H1 (cell line): ENCODE results near the gene SLC7A7. TPM values are rescaled to one million over a fixed set of nuclear protein-coding genes. Genes with fewer than 3 reads are reported as not detected.
A peak's percentile ranks its signal among the peaks of the same experiment; 100 is the strongest.

Source experiments
- CTCF ChIA-PET: fragments of 300-600 bp; sonication (Branson Sonifier 250); formaldehyde crosslinking; loops from one replicate; lab custom pipeline; 2021; ENCODE audit not compliant: partially characterized antibody; lab: Charles Lee
- POLR2A ChIA-PET: fragments of 300-600 bp; sonication (Branson Sonifier 250); formaldehyde crosslinking; loops from one replicate; lab custom pipeline; 2021; ENCODE audit warnings: inconsistent platforms; ENCODE audit not compliant: partially characterized antibody; lab: Charles Lee
- DNase-seq, 2 experiments: peaks; one replicate each; pipeline versions ENCODE4 v3.0.0 to v3.0.0-alpha.2; 2010 to 2022; ENCODE audit warnings: low spot score in 2 of 2, low read depth in 1 of 2, mixed read lengths in 1 of 2
- FAIRE-seq: peaks from 2 replicates; lab custom pipeline; 2011; peaks lifted over from hg19 to GRCh38; lab: Jason Lieb, UNC
- H2AFZ ChIP-seq: 2 replicates; pipeline ENCODE4 v1.8.1; 2012; ENCODE audit warnings: low read length, inconsistent platforms
- H2AK5ac ChIP-seq: 2 replicates; pipeline ENCODE4 v1.6.1; 2013; ENCODE audit warnings: low read depth, low read length
- H2BK120ac ChIP-seq: replicated peaks from 2 replicates; pipeline ENCODE3; 2013; ENCODE audit warnings: low read depth, low read length, inconsistent platforms
- H2BK12ac ChIP-seq: 2 replicates; pipeline ENCODE4 v1.6.1; 2013; ENCODE audit warnings: low read depth, low read length
- H2BK15ac ChIP-seq: 2 replicates; pipeline ENCODE4 v1.6.1; 2013; ENCODE audit warnings: low read length
- H2BK20ac ChIP-seq: 2 replicates; pipeline ENCODE4 v1.6.1; 2013; ENCODE audit warnings: low read length
- H2BK5ac ChIP-seq: 2 replicates; pipeline ENCODE4 v1.6.1; 2013; ENCODE audit warnings: low read depth, low read length
- H3K14ac ChIP-seq: 2 replicates; pipeline ENCODE4 v1.6.1; 2013; ENCODE audit warnings: inconsistent platforms; ENCODE audit not compliant: insufficient read length
- H3K18ac ChIP-seq: 2 replicates; pipeline ENCODE4 v1.6.1; 2013; ENCODE audit warnings: low read length; ENCODE audit errors: extremely low read depth
- H3K23ac ChIP-seq: 2 replicates; pipeline ENCODE4 v1.6.1; 2013; ENCODE audit warnings: inconsistent platforms; ENCODE audit not compliant: insufficient read length
- H3K23me2 ChIP-seq: 2 replicates; pipeline ENCODE4 v1.6.1; 2013; ENCODE audit warnings: low read depth, low read length
- H3K27ac ChIP-seq: 2 replicates; pipeline ENCODE4 v1.6.1; 2011; ENCODE audit warnings: low read depth, low read length, inconsistent platforms
- H3K27me3 ChIP-seq, 4 experiments: replicated peaks in 1 of 4; 1 replicate in 1 of 4; 2 replicates in 3 of 4; pipeline versions ENCODE4 v1.6.1 to v1.8.1; 2011 to 2013; ENCODE audit warnings: low read length in 3 of 4, mild to moderate bottlenecking in 3 of 4, inconsistent platforms in 2 of 4, mixed read lengths in 2 of 4, moderate library complexity in 1 of 4; ENCODE audit not compliant: control insufficient read depth in 3 of 4, insufficient read depth in 3 of 4; ENCODE audit errors: extremely low read depth in 1 of 4
- H3K36me3 ChIP-seq, 4 experiments: 2 replicates each; pipeline versions ENCODE4 v1.6.1 to v1.8.1; 2011 to 2013; ENCODE audit warnings: mild to moderate bottlenecking in 4 of 4, low read length in 3 of 4, moderate library complexity in 2 of 4, control low read depth in 1 of 4, inconsistent platforms in 1 of 4; ENCODE audit not compliant: insufficient read depth in 4 of 4, control insufficient read depth in 2 of 4
- H3K4ac ChIP-seq: replicated peaks from 2 replicates; pipeline ENCODE3; 2013; ENCODE audit warnings: low read length, low read depth, mixed read lengths, inconsistent platforms; ENCODE audit not compliant: insufficient read length
- H3K4me1 ChIP-seq, 4 experiments: replicated peaks in 1 of 4; 1 replicate in 1 of 4; 2 replicates in 3 of 4; pipeline versions ENCODE4 v1.6.1 to v1.8.1; 2011 to 2013; ENCODE audit warnings: low read length in 3 of 4, inconsistent platforms in 2 of 4, mixed read lengths in 1 of 4; ENCODE audit not compliant: insufficient read depth in 4 of 4, control insufficient read depth in 3 of 4
- H3K4me2 ChIP-seq, 2 experiments: 2 replicates each; pipeline versions ENCODE4 v1.6.1 to v1.8.1; 2011 to 2013; ENCODE audit warnings: low read depth in 2 of 2, low read length in 2 of 2, control low read depth in 1 of 2, inconsistent platforms in 1 of 2, mild to moderate bottlenecking in 1 of 2; ENCODE audit not compliant: insufficient read depth in 1 of 2
- H3K4me3 ChIP-seq, 4 experiments: fragments of 200-600, 300-600 bp in 1 of 4; sonication (generic), shearing (Covaris generic), sonication (Bioruptor Twin) in 1 of 4; 2 replicates each; pipeline versions ENCODE4 v1.5.1 to v1.8.1; 2011 to 2016; ENCODE audit warnings: low read length in 4 of 4, low read depth in 3 of 4, control low read depth in 2 of 4, inconsistent platforms in 2 of 4, mild to moderate bottlenecking in 2 of 4, mixed read lengths in 1 of 4, moderate library complexity in 1 of 4; ENCODE audit not compliant: insufficient read depth in 2 of 4; ENCODE audit errors: extremely low read depth in 1 of 4
- H3K56ac ChIP-seq: replicated peaks from 2 replicates; pipeline ENCODE3; 2013; ENCODE audit warnings: low read depth, mild to moderate bottlenecking, mixed read lengths, low read length, inconsistent platforms; ENCODE audit not compliant: insufficient read length
- H3K79me1 ChIP-seq: 2 replicates; pipeline ENCODE4 v1.6.1; 2013; ENCODE audit warnings: low read depth, low read length, control low read depth
- H3K79me2 ChIP-seq, 2 experiments: 2 replicates each; pipeline versions ENCODE4 v1.6.1 to v1.8.1; 2012 to 2013; ENCODE audit warnings: low read length in 2 of 2, mild to moderate bottlenecking in 2 of 2, inconsistent platforms in 1 of 2; ENCODE audit not compliant: insufficient read depth in 2 of 2, control insufficient read depth in 1 of 2
- H3K9ac ChIP-seq, 4 experiments: replicated peaks in 1 of 4; 1 replicate in 1 of 4; 2 replicates in 3 of 4; pipeline versions ENCODE4 v1.6.1 to v1.8.1; 2011 to 2013; ENCODE audit warnings: low read depth in 3 of 4, low read length in 3 of 4, control low read depth in 2 of 4, mild to moderate bottlenecking in 2 of 4, moderate library complexity in 2 of 4, inconsistent platforms in 1 of 4; ENCODE audit errors: extremely low read depth in 1 of 4
- H3K9me3 ChIP-seq, 2 experiments: 2 replicates each; pipeline versions ENCODE4 v1.6.1 to v1.8.1; 2012 to 2013; ENCODE audit warnings: mild to moderate bottlenecking in 2 of 2, moderate library complexity in 2 of 2, control low read depth in 1 of 2, inconsistent platforms in 1 of 2, low read depth in 1 of 2, low read length in 1 of 2, mixed read lengths in 1 of 2; ENCODE audit not compliant: insufficient read depth in 2 of 2
- H4K20me1 ChIP-seq, 2 experiments: replicated peaks in 1 of 2; 2 replicates each; pipeline versions ENCODE3 to v1.8.1; 2011 to 2013; ENCODE audit warnings: inconsistent platforms in 2 of 2, low read length in 2 of 2, mild to moderate bottlenecking in 1 of 2; ENCODE audit not compliant: insufficient read depth in 2 of 2, control insufficient read depth in 1 of 2
- H4K5ac ChIP-seq: 2 replicates; pipeline ENCODE4 v1.6.1; 2013; ENCODE audit warnings: low read length, low read depth, mixed read lengths, inconsistent platforms; ENCODE audit not compliant: insufficient read length
- H4K8ac ChIP-seq: 2 replicates; pipeline ENCODE4 v1.8.0; 2013; ENCODE audit warnings: mild to moderate bottlenecking, moderate library complexity, low read length, inconsistent platforms; ENCODE audit not compliant: insufficient read depth; ENCODE audit errors: extremely low read depth
- H4K91ac ChIP-seq: replicated peaks from 2 replicates; pipeline ENCODE3; 2013; ENCODE audit warnings: low read length, mixed read lengths, inconsistent platforms; ENCODE audit not compliant: insufficient read length
- BRCA1 ChIP-seq: IDR thresholded peaks from 2 replicates; pipeline ENCODE4 v1.6.1; 2012; ENCODE audit warnings: low read depth, low read length, improper control_type of control experiment
- JUN ChIP-seq: IDR thresholded peaks from 2 replicates; pipeline ENCODE4 v1.6.1; 2011; ENCODE audit warnings: low read depth, mild to moderate bottlenecking, improper control_type of control experiment, low read length
- SAP30 ChIP-seq: fragments of 300-600 bp; sonication (generic); IDR thresholded peaks from 2 replicates; pipeline ENCODE4 v1.7.1; 2012; ENCODE audit warnings: low read length, moderate library complexity, mild to moderate bottlenecking, inconsistent platforms; ENCODE audit not compliant: insufficient read depth, insufficient replicate concordance
- USF2 ChIP-seq: IDR thresholded peaks from 2 replicates; pipeline ENCODE4 v1.6.1; 2011; ENCODE audit warnings: low read length, improper control_type of control experiment
- WGBS, 2 experiments: shearing (Covaris generic) in 1 of 2; methylation state at CpG; one replicate each; pipeline versions ENCODE4 v1.1.6 to v1.1.7; 2013 to 2015; ENCODE audit warnings: low lambda C conversion rate in 2 of 2, mixed read lengths in 2 of 2, inconsistent platforms in 1 of 2, low coverage in 1 of 2, missing lambda C conversion rate in 1 of 2; ENCODE audit not compliant: insufficient replicate concordance in 2 of 2, insufficient coverage in 1 of 2, insufficient read length in 1 of 2; ENCODE audit errors: extremely low coverage in 1 of 2, missing lambda C conversion rate in 1 of 2; 5-methylcytosine and 5-hydroxymethylcytosine counted together
- polyA plus RNA-seq, 7 experiments: library from polyadenylated mRNA; depleted of rRNA in 3 of 7; stranded (reverse) in 5 of 7; unstranded in 2 of 7; fragments of >200 nt in 5 of 7; fragments of 200-250 nt in 2 of 7; gene quantifications; 1 replicate in 5 of 7; 2 replicates in 1 of 7; 4 replicates in 1 of 7; pipeline versions ENCODE4 v1.2.1 to v1.2.3, GENCODE V29; 2011 to 2013; ENCODE audit warnings: missing spikeins in 2 of 7, mixed read lengths in 2 of 7
- total RNA-seq: library from RNA; stranded (reverse); fragmentation: NEBNext Ultra II Directional; extraction: Animal tissue kit (Norgen Biotek cat#: 25700); gene quantifications from 2 replicates; pipeline ENCODE4 v1.2.1, GENCODE V29; 2021

Gene SLC7A7
- total and polyA plus RNA-seq, 2 of the 8 experiments (the other 6 are each of a cell fraction or from before 2014, with no cell fraction given), result 5.8 to 14.9 TPM

GRCh38 chr14:22808388-22809209, 6.6 kb downstream of the SLC7A7 start:
- WGBS, 2 experiments, result 84% methylated on average over 5 of the region's 5 CpGs; no CpG with 5 or more reads in 1 of the 2 experiments
- no peaks in the 10 kb centered on the region for H3K36me3 ChIP-seq
- H4K20me1 ChIP-seq, result no peaks in the 10 kb centered on the region
- no peak overlapping the region for H3K27ac ChIP-seq
- peaks cover 5 to 9% (median 7%) of the 10 kb centered on the region in 4 experiments; a peak in 6 of 7 replicates for H3K4me1 ChIP-seq
- H2BK5ac ChIP-seq, result no peak overlapping the region
- H3K56ac ChIP-seq, result no peak overlapping the region
- no peak overlapping the region for H4K8ac ChIP-seq
- CTCF ChIA-PET, result interaction anchor here (1.0 to 53.1 kb wide), 10 partner anchors 10 to 252 kb away, joined by 3 to 1562 read pairs (median 4); partner anchors contain the start of genes LRP10, MMP14 and REM2
- H2AK5ac ChIP-seq, result no peak overlapping the region
- FAIRE-seq, result no peak
- no peak for DNase-seq
- H4K91ac ChIP-seq, result no peak overlapping the region
- H2BK20ac ChIP-seq, result no peak overlapping the region
- POLR2A ChIA-PET, result interaction anchor here (0.7 to 1.9 kb wide), 2 partner anchors 13 kb away, joined by 3 to 7 read pairs; no protein-coding TSS in a partner anchor
- H3K79me2 ChIP-seq, result no peaks in the 10 kb centered on the region
- no peak overlapping the region for H3K4me2 ChIP-seq
- no peak overlapping the region for H3K23ac ChIP-seq
- H3K4ac ChIP-seq, result no peak overlapping the region
- no peak overlapping the region for H3K9ac ChIP-seq
- H3K27me3 ChIP-seq, result no peaks in the 10 kb centered on the region
- H2BK15ac ChIP-seq, result no peak overlapping the region
- no peak overlapping the region for H3K18ac ChIP-seq
- H3K14ac ChIP-seq, result no peak overlapping the region
- 0 out of 2 replicates have a peak overlapping the region, but pooled peaks have one; percentile 55 for H2BK12ac ChIP-seq
- H3K79me1 ChIP-seq, result no peaks in the 10 kb centered on the region
- H2AFZ ChIP-seq, result no peak overlapping the region
- no peak overlapping the region for H4K5ac ChIP-seq
- H3K23me2 ChIP-seq, result no peaks in the 10 kb centered on the region
- H3K4me3 ChIP-seq, result no peak overlapping the region
- H3K9me3 ChIP-seq, result no peaks in the 10 kb centered on the region
- no peak for TF ChIP-seq JUN
- no peak for TF ChIP-seq SAP30
- no peak for TF ChIP-seq USF2
- no peak for TF ChIP-seq BRCA1
- H2BK120ac ChIP-seq, result no peak overlapping the region
